Measurements from ENCODE around the gene APEX1.

Gene APEX1

GRCh38 chr14:20416223-20416622, 38.8 kb upstream of the APEX1 start:
- no peak for TF ChIP-seq EZH2 (IDR thresholded peaks at IDR 0.05; ENCODE audit: borderline replicate concordance, low read depth, low read length, severe bottlenecking)
- no peak for TF ChIP-seq CTCF (IDR thresholded peaks at IDR 0.05; ENCODE audit: borderline replicate concordance, extremely low read depth, low read length, poor library complexity, severe bottlenecking)
- Histone ChIP-seq H2AFZ (ENCODE audit: low read depth, low read length) (peak overlapping the region; percentile 89), H3K27ac (ENCODE audit: low read length) (peak overlapping the region; percentile 23; the same call in 1 of the 2 replicates), H3K4me3 (ENCODE audit: low read depth in 1 of 2, low read length in 2 of 2) (no peak overlapping the region), H4K20me1 (ENCODE audit: insufficient read depth, low read length) (no peaks in the 10 kb centered on the region), H3K4me1 (ENCODE audit: insufficient read depth, low read length) (peaks cover 34% of the 10 kb centered on the region), H3K9me3 (ENCODE audit: insufficient read depth, low read length, severe bottlenecking) (no peaks in the 10 kb centered on the region), H3K36me3 (ENCODE audit: insufficient read depth, low read length) (no peaks in the 10 kb centered on the region), H3K4me2 (ENCODE audit: insufficient read depth, low read length) (peak overlapping the region; percentile 36; the same call in 1 of the 2 replicates), H3K27me3 (ENCODE audit: insufficient read depth, low read length, poor library complexity) (no peaks in the 10 kb centered on the region), H3K9ac (ENCODE audit: low read depth, low read length) (no peak overlapping the region), H3K79me2 (ENCODE audit: insufficient read depth, low read length) (peaks cover 10% of the 10 kb centered on the region)
- no peak for ATAC-seq (ENCODE audit: insufficient read depth, low read depth)
- DNase-seq: no peak

- no peaks in the 10 kb centered on the region for H4K20me1 ChIP-seq (ENCODE audit: insufficient read depth, low read length)
- H3K4me3 ChIP-seq (ENCODE audit: low read depth in 1 of 2, low read length in 2 of 2): no peak overlapping the region
- H3K4me2 ChIP-seq (ENCODE audit: insufficient read depth, low read length): no peak overlapping the region
- TF ChIP-seq EZH2 (IDR thresholded peaks at IDR 0.05; ENCODE audit: borderline replicate concordance, low read depth, low read length, severe bottlenecking) (no peak), CTCF (IDR thresholded peaks at IDR 0.05; ENCODE audit: borderline replicate concordance, extremely low read depth, low read length, poor library complexity, severe bottlenecking) (no peak)
- no peak overlapping the region for H3K9ac ChIP-seq (ENCODE audit: low read depth, low read length)
- H3K36me3 ChIP-seq (ENCODE audit: insufficient read depth, low read length): no peaks in the 10 kb centered on the region
- peaks cover 24% of the 10 kb centered on the region for H3K4me1 ChIP-seq (ENCODE audit: insufficient read depth, low read length)
- no peak overlapping the region for H2AFZ ChIP-seq (ENCODE audit: low read depth, low read length)
- H3K79me2 ChIP-seq (ENCODE audit: insufficient read depth, low read length): peaks cover 7% of the 10 kb centered on the region; the same call in 1 of the 2 replicates
- no peaks in the 10 kb centered on the region for H3K27me3 ChIP-seq (ENCODE audit: insufficient read depth, low read length, poor library complexity)
- no peak overlapping the region for H3K27ac ChIP-seq (ENCODE audit: low read length)
- no peak for DNase-seq
- ATAC-seq (ENCODE audit: insufficient read depth, low read depth): no peak
- no peaks in the 10 kb centered on the region for H3K9me3 ChIP-seq (ENCODE audit: insufficient read depth, low read length, severe bottlenecking)
These were observed 37.5 kb upstream of the APEX1 start for GRCh38 chr14:20417250-20418186.

- H4K20me1 ChIP-seq (ENCODE audit: insufficient read depth, low read length): no peaks in the 10 kb centered on the region
- TF ChIP-seq CTCF (IDR thresholded peaks at IDR 0.05; ENCODE audit: borderline replicate concordance, extremely low read depth, low read length, poor library complexity, severe bottlenecking) (no peak), EZH2 (IDR thresholded peaks at IDR 0.05; ENCODE audit: borderline replicate concordance, low read depth, low read length, severe bottlenecking) (no peak)
- H3K4me1 ChIP-seq (ENCODE audit: insufficient read depth, low read length): peaks cover 20% of the 10 kb centered on the region
- H3K4me2 ChIP-seq (ENCODE audit: insufficient read depth, low read length): no peak overlapping the region
- H3K27ac ChIP-seq (ENCODE audit: low read length): no peak overlapping the region
- H3K36me3 ChIP-seq (ENCODE audit: insufficient read depth, low read length): no peaks in the 10 kb centered on the region
- H3K4me3 ChIP-seq (ENCODE audit: low read depth in 1 of 2, low read length in 2 of 2): no peak overlapping the region
- no peak overlapping the region for H2AFZ ChIP-seq (ENCODE audit: low read depth, low read length)
- ATAC-seq (ENCODE audit: insufficient read depth, low read depth): no peak
- H3K9ac ChIP-seq (ENCODE audit: low read depth, low read length): no peak overlapping the region
- no peaks in the 10 kb centered on the region for H3K27me3 ChIP-seq (ENCODE audit: insufficient read depth, low read length, poor library complexity)
- no peak for DNase-seq
- no peaks in the 10 kb centered on the region for H3K79me2 ChIP-seq (ENCODE audit: insufficient read depth, low read length)
- no peaks in the 10 kb centered on the region for H3K9me3 ChIP-seq (ENCODE audit: insufficient read depth, low read length, severe bottlenecking)
These were observed 36.5 kb upstream of the APEX1 start for GRCh38 chr14:20418501-20418909.
